ENCODE results near the gene FGF9. TPM values are rescaled to one million over a fixed set of nuclear protein-coding genes. Genes with fewer than 3 reads are reported as not detected.

FGF9 gene
- total and polyA plus RNA-seq, 10 of the 15 experiments (the other 5 are each of a cell fraction or from before 2014, with no cell fraction given), result 0.05 to 1.5 (median 0.83) TPM

- TF ChIP-seq MTA3 (IDR thresholded peaks at IDR 0.05; ENCODE audit: borderline replicate concordance, low read length), result no peak
- TF ChIP-seq USF1 (IDR thresholded peaks at IDR 0.05; ENCODE audit: borderline replicate concordance, extremely low read length, insufficient read depth, low read depth, low read length), result no peak
- TF ChIP-seq BCLAF1 (IDR thresholded peaks at IDR 0.05), result no peak
- no peak for TF ChIP-seq ZNF592 (IDR thresholded peaks at IDR 0.05)
- no peak for TF ChIP-seq FOS (IDR thresholded peaks at IDR 0.05; ENCODE audit: borderline replicate concordance, extremely low read depth, insufficient read length)
- no peak for TF ChIP-seq ATF3 (IDR thresholded peaks at IDR 0.05; ENCODE audit: borderline replicate concordance, extremely low read depth, low read depth, low read length)
- TF ChIP-seq NRF1 (conservative IDR thresholded peaks at IDR 0.05; ENCODE audit: low read depth, low read length), result no peak
- no peak for TF ChIP-seq NR2C1 (IDR thresholded peaks at IDR 0.05)
- no peak for TF ChIP-seq DPF2 (IDR thresholded peaks at IDR 0.05)
- no peak for TF ChIP-seq NFXL1 (IDR thresholded peaks at IDR 0.05; ENCODE audit: borderline replicate concordance)
- no peak for TF ChIP-seq ZNF384 (IDR thresholded peaks at IDR 0.05; ENCODE audit: borderline replicate concordance, low read depth, low read length)
- TF ChIP-seq BCL11A (IDR thresholded peaks at IDR 0.05; ENCODE audit: low read depth, low read length), result no peak
- no peak for TF ChIP-seq MLLT1 (IDR thresholded peaks at IDR 0.05)
These were observed 11.8 kb upstream of the FGF9 start (continued) for GRCh38 chr13:21659087-21659486.

Data from GM12878 (cell line).